Tibial artery (tissue), 4 donors: ENCODE results near the gene GJB4.
"Not testable (repeated sequence)": the region's sequence is repeated elsewhere in the genome, so short reads cannot be mapped to it uniquely, and the experiment has no call there.

Experiments used
- DNase-seq, 2 donors: peaks; one replicate each; pipeline ENCODE4 v3.0.0-alpha.2; 2019
- H3K27ac ChIP-seq, 2 donors: fragments of 200-600 bp; sonication (generic) in 1 of 2; 1 replicate in 1 of 2; 2 replicates in 1 of 2; pipeline ENCODE4 v1.5.1; 2018 to 2019; ENCODE audit warnings: mild to moderate bottlenecking in 1 of 2
- H3K27me3 ChIP-seq, 2 donors: fragments of 200-600 bp; sonication (generic) in 1 of 2; one replicate each; pipeline versions ENCODE4 v1.5.1 to v1.6.0; 2016 to 2019
- H3K36me3 ChIP-seq, 3 donors: fragments of 200-600 bp; sonication (generic) in 2 of 3; one replicate each; pipeline ENCODE4 v1.5.1; 2016 to 2019; ENCODE audit warnings: mild to moderate bottlenecking in 2 of 3
- H3K4me1 ChIP-seq, 4 donors: fragments of 200-600 bp; sonication (generic) in 2 of 4; 1 replicate in 3 of 4; 2 replicates in 1 of 4; pipeline ENCODE4 v1.5.1; 2016 to 2019
- H3K4me3 ChIP-seq, 2 donors: fragments of 200-600 bp; sonication (generic) in 1 of 2; 1 replicate in 1 of 2; 2 replicates in 1 of 2; pipeline ENCODE4 v1.5.1; 2018 to 2019; ENCODE audit warnings: mild to moderate bottlenecking in 2 of 2
- H3K9me3 ChIP-seq, 3 donors: fragments of 200-600 bp; sonication (generic) in 1 of 3; one replicate each; pipeline ENCODE4 v1.5.1; 2016 to 2019
- intact Hi-C: fragments of 100-400 bp; cut with DNase I; formaldehyde crosslinking; loops from one replicate; pipeline ENCODE4 v1.15.0; 2023; ENCODE audit warnings: low total_unique reads
- TF ChIP-seq, protein P1 (sequence below), 2 experiments: fragments of 200-600 bp in 1 of 2; fragments of 450-650 bp in 1 of 2; IDR thresholded peaks; one replicate each; pipeline ENCODE4 v1.5.1; 2017 to 2019; ENCODE audit warnings: antibody characterized with exemption in 2 of 2, mild to moderate bottlenecking in 1 of 2, moderate library complexity in 1 of 2

Gene GJB4

DNA sequence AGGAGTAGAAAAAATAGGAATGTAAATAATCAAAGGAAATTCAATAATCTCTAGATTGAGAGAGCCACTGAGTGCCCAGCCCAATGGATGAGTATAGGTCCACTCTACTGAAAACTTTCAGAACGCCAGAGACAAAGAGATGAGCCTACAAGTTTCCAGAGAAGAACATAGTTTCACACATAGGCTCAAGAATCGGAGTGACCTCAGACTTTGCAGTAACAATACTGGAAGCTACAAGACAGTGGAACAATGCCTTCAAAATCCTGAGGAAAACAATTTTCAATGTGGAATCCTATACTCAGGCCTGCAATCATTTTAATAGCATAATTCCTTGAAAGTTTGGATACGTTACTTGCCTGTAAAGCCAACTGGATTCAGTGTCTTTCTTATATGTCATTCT, 44.2 kb downstream of the GJB4 start:
- H3K36me3 ChIP-seq, result peaks cover 0 to 4% (median 0%) of the 10 kb centered on the region in 3 donors
- H3K9me3 ChIP-seq, result no peaks in the 10 kb centered on the region
- intact Hi-C loops, result no loop called here
- H3K4me3 ChIP-seq, result no peak overlapping the region
- no peak overlapping the region for H3K27ac ChIP-seq
- TF ChIP-seq, protein P1, sequence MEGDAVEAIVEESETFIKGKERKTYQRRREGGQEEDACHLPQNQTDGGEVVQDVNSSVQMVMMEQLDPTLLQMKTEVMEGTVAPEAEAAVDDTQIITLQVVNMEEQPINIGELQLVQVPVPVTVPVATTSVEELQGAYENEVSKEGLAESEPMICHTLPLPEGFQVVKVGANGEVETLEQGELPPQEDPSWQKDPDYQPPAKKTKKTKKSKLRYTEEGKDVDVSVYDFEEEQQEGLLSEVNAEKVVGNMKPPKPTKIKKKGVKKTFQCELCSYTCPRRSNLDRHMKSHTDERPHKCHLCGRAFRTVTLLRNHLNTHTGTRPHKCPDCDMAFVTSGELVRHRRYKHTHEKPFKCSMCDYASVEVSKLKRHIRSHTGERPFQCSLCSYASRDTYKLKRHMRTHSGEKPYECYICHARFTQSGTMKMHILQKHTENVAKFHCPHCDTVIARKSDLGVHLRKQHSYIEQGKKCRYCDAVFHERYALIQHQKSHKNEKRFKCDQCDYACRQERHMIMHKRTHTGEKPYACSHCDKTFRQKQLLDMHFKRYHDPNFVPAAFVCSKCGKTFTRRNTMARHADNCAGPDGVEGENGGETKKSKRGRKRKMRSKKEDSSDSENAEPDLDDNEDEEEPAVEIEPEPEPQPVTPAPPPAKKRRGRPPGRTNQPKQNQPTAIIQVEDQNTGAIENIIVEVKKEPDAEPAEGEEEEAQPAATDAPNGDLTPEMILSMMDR (IDR thresholded peaks at IDR 0.05), result no peak
- H3K4me1 ChIP-seq, result peaks cover 0 to 61% (median 6%) of the 10 kb centered on the region in 4 donors
- H3K27me3 ChIP-seq, result no peaks in the 10 kb centered on the region
- no peak for DNase-seq

DNA sequence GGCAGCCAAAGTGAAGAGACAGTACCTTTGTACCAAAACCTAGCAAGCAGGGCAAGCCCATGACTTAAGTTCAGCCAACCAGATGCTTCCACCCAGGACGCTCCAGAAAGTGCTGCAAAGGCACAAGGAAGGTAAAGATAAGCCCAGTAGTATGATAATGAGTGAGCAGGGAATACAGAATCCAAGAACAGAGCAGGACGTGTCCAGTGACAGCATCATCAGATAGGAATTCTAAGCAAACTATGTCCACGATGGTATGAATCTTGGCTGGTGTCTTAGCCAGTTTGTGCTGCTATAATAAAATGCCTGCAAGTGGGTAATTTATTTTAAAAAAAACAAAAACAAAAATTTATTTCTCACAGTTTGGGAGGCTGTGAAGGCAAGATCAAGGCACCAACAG, 46.9 kb downstream of the GJB4 start:
- intact Hi-C loops, result no loop called here
- no peak overlapping the region for H3K4me3 ChIP-seq

DNA sequence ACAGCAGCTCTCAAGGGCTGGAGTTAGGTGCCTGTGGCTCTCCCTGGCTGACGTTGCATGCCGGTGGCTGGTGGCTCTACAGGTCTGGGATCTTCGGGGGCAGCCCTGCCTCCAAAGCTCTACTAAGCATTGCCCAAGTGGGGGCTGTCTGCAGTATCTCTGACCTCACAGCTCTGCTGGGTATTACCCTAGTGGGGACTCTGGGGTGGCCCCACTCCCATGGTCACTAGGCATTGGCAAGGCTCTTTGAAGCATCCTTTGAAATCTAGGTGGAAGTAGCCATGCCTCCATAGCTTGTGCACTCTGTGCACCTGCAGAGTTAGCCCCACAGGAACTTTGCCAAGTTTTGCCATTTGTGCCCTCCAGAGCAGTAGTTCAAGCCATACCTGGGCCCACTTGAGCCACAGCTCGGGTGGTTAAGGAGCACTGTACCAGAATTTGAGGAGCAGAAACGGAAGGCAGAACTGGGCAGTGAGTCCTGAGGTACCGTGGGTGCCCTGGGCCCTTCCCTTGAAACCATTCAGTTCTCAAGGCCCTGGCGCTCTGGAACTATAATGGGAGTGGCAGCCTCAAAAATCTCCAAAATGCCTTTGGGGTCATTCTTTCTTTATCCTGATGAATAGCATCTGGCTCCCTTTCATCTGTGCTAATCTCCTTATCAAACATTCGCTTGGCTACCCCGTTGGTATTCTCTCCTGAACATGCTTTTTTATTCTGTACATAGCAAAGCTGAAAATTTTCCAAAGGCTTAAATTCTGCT, 48.7 kb downstream of the GJB4 start:
- intact Hi-C loops, result no loop called here
- DNase-seq, result no peak
- H3K4me1 ChIP-seq, result peaks cover 0 to 44% (median 8%) of the 10 kb centered on the region in 4 donors
- no peaks in the 10 kb centered on the region for H3K36me3 ChIP-seq
- H3K9me3 ChIP-seq, result no peaks in the 10 kb centered on the region
- H3K4me3 ChIP-seq, result no peak overlapping the region
- H3K27me3 ChIP-seq, result no peaks in the 10 kb centered on the region
- TF ChIP-seq, protein P1 (IDR thresholded peaks at IDR 0.05), result no peak
- no peak overlapping the region for H3K27ac ChIP-seq

More for the DNA sequence above, 46.9 kb downstream of the GJB4 start:
- Histone ChIP-seq H3K4me1 (peaks cover 0 to 38% (median 6%) of the 10 kb centered on the region in 4 donors), H3K27ac (peak overlapping the region; percentile 25 to 54), H3K36me3 (peaks cover 0 to 4% (median 0%) of the 10 kb centered on the region in 3 donors), H3K9me3 (no peaks in the 10 kb centered on the region), H3K27me3 (no peaks in the 10 kb centered on the region)
- TF ChIP-seq, protein P1 (IDR thresholded peaks at IDR 0.05), result no peak
- no peak for DNase-seq

DNA sequence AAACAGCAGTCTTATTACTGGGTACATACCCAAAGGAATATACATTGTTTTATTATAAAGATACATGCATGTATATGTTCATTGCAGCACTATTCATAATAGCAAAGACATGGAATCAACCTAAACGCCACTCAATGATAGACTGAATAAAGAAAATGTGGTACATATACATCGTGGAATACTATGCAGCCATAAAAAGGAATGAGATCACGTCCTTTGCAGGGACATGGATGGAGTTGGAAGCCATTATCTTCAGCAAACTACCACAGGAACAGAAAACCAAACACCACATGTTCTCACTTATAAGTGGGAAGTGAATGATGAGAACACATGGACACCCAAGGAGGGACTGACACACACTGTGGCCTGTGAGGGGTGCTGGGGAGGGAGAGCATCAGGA, 51.2 kb downstream of the GJB4 start:
- intact Hi-C loops, H3K36me3 ChIP-seq, H3K4me3 ChIP-seq, H3K27me3 ChIP-seq, H3K9me3 ChIP-seq, DNase-seq, H3K27ac ChIP-seq: not testable (repeated sequence)
- H3K4me1 ChIP-seq, result peaks cover 0 to 65% (median 23%) of the 10 kb centered on the region in 4 donors
